Natural killer cell (primary cell): ENCODE measurements around the gene INPP5D. TPM values are rescaled to one million over a fixed set of nuclear protein-coding genes. Genes with fewer than 3 reads are reported as not detected.

Experiments
- ATAC-seq, 3 donors: fragments of 150-1000 bp in 2 of 3; fragments of 200-7000 bp in 1 of 3; cut with Tn5 transposase; 1 replicate in 1 of 3; 2 replicates in 2 of 3; pipeline ENCODE4 v1.10.0; 2021; ENCODE audit warnings: mild to moderate bottlenecking in 2 of 3, moderate library complexity in 2 of 3
- DNase-seq, 2 donors: peaks; one replicate each; pipeline versions ENCODE4 v3.0.0 to v3.0.0-alpha.2; 2013 to 2021; ENCODE audit warnings: mixed read lengths in 1 of 2
- H3K27ac ChIP-seq: one replicate; pipeline ENCODE4 v1.5.1; 2013; ENCODE audit warnings: mild to moderate bottlenecking, low read length
- H3K27me3 ChIP-seq: one replicate; pipeline ENCODE4 v1.6.1; 2013; ENCODE audit warnings: low read length; ENCODE audit not compliant: control insufficient read depth, insufficient read depth
- H3K36me3 ChIP-seq: one replicate; pipeline ENCODE4 v1.6.1; 2013; ENCODE audit warnings: low read length; ENCODE audit not compliant: control insufficient read depth, insufficient read depth
- H3K4me1 ChIP-seq: one replicate; pipeline ENCODE4 v1.6.1; 2013; ENCODE audit warnings: low read length; ENCODE audit not compliant: control insufficient read depth, insufficient read depth
- H3K4me3 ChIP-seq: one replicate; pipeline ENCODE4 v1.5.1; 2013; ENCODE audit warnings: low read length
- H3K9me3 ChIP-seq: one replicate; pipeline ENCODE4 v1.6.1; 2013; ENCODE audit warnings: low read length; ENCODE audit not compliant: control insufficient read depth, insufficient read depth
- H3K27ac Mint-ChIP-seq, 2 donors: one replicate each; pipeline ENCODE4 v1.8.0; 2022; ENCODE audit warnings: mild to moderate bottlenecking in 2 of 2, mixed read lengths in 2 of 2, moderate library complexity in 1 of 2
- H3K27me3 Mint-ChIP-seq, 2 donors: one replicate each; pipeline ENCODE4 v1.8.0; 2022; ENCODE audit warnings: low read depth in 2 of 2, mixed read lengths in 2 of 2
- H3K36me3 Mint-ChIP-seq: one replicate; pipeline ENCODE4 v1.8.0; 2022; ENCODE audit warnings: mixed read lengths
- H3K4me1 Mint-ChIP-seq, 2 donors: one replicate each; pipeline ENCODE4 v1.8.0; 2022; ENCODE audit warnings: mixed read lengths in 2 of 2
- H3K4me3 Mint-ChIP-seq: one replicate; pipeline ENCODE4 v1.8.0; 2022; ENCODE audit warnings: mild to moderate bottlenecking, moderate library complexity, mixed read lengths
- H3K9me3 Mint-ChIP-seq, 2 donors: one replicate each; pipeline ENCODE4 v1.8.0; 2022; ENCODE audit warnings: mixed read lengths in 2 of 2
- WGBS: methylation state at CpG from one replicate; pipeline ENCODE4 v1.1.7; 2013; ENCODE audit warnings: missing lambda C conversion rate; ENCODE audit not compliant: insufficient coverage; 5-methylcytosine and 5-hydroxymethylcytosine counted together
- intact Hi-C: fragments of 100-400 bp; cut with micrococcal nuclease; formaldehyde crosslinking; loops from one replicate; pipeline ENCODE4 v1.14.2; 2022
- total RNA-seq, 4 donors: library from RNA; stranded (reverse); fragments of 120-200 nt in 1 of 4; gene quantifications; one replicate each; pipeline versions ENCODE4 v1.2.3 to v1.2.4, GENCODE V29; 2013 to 2022
- TF ChIP-seq, protein P1 (sequence below): fragments of 200-600 bp; IDR thresholded peaks from one replicate; pipeline ENCODE4 v1.8.0; 2022; ENCODE audit warnings: antibody characterized with exemption

INPP5D gene
- total RNA-seq, 3 donors from 2014 or later (not counting 1 experiment from before 2014, with no cell fraction given): 385 to 498 (median 497) TPM

DNA sequence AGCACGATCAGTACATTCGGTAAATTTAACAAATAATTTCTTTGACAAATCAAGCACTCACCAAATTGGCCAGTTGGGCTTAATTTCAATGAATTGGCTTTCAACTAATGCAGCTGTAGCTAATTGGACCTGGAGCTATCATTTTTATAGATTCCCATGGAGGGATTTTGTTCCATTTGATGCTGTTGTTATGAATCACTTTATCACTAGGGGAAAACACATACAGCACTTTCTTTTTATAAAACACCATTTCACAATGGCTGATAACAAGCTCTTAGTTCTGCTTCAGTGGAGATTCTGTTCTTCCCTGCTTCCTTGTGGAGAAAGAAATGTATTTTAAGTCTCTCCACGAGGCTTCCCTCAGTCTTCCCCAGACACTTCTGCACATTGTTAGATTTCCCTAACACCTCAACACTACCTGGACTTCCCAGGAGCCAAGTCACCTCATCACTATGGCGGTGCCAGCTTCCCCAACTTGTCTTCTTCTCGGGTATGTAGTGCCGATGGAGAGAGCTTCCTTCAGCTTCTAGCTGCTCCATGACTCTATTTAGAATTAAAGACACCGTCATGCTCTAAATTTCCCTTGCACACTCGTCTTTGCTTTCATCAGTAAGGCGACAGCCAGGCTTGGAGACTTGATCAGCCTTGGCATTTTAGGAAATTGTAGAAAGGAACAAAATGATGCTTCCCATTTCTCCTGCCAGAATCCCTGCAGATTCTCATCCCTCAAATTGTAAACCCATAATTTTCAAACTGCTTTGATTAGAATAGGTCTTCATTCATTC is 72.0 kb downstream of the INPP5D start:
- peaks cover 44 to 45% of the 10 kb centered on the region in 2 donors for H3K4me1 Mint-ChIP-seq
- no peak overlapping the region for H3K4me3 Mint-ChIP-seq
- Histone ChIP-seq H3K27ac (no peak overlapping the region), H3K36me3 (peaks cover 87% of the 10 kb centered on the region), H3K4me3 (no peak overlapping the region), H3K27me3 (no peaks in the 10 kb centered on the region), H3K4me1 (peaks cover 41% of the 10 kb centered on the region), H3K9me3 (no peaks in the 10 kb centered on the region)
- no peak for DNase-seq
- intact Hi-C loops: no loop called here
- H3K9me3 Mint-ChIP-seq: no peaks in the 10 kb centered on the region
- H3K27me3 Mint-ChIP-seq: no peaks in the 10 kb centered on the region
- peak overlapping the region; percentile 84 to 86 for H3K27ac Mint-ChIP-seq
- WGBS: 95% methylated on average over 9 of the region's 9 CpGs
- no peak for ATAC-seq
- TF ChIP-seq, protein P1, sequence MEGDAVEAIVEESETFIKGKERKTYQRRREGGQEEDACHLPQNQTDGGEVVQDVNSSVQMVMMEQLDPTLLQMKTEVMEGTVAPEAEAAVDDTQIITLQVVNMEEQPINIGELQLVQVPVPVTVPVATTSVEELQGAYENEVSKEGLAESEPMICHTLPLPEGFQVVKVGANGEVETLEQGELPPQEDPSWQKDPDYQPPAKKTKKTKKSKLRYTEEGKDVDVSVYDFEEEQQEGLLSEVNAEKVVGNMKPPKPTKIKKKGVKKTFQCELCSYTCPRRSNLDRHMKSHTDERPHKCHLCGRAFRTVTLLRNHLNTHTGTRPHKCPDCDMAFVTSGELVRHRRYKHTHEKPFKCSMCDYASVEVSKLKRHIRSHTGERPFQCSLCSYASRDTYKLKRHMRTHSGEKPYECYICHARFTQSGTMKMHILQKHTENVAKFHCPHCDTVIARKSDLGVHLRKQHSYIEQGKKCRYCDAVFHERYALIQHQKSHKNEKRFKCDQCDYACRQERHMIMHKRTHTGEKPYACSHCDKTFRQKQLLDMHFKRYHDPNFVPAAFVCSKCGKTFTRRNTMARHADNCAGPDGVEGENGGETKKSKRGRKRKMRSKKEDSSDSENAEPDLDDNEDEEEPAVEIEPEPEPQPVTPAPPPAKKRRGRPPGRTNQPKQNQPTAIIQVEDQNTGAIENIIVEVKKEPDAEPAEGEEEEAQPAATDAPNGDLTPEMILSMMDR: no peak
- peaks cover 36% of the 10 kb centered on the region for H3K36me3 Mint-ChIP-seq

- ATAC-seq (no peak), DNase-seq (no peak)
- H3K27me3 ChIP-seq: no peaks in the 10 kb centered on the region
- WGBS: 38% methylated on average over 1 of the region's 1 CpG
- H3K4me1 Mint-ChIP-seq: peaks cover 43 to 44% of the 10 kb centered on the region in 2 donors
- H3K27ac Mint-ChIP-seq: peak overlapping the region; percentile 84 to 86
- no peak overlapping the region for H3K27ac ChIP-seq
- H3K36me3 Mint-ChIP-seq: peaks cover 36% of the 10 kb centered on the region
- H3K9me3 Mint-ChIP-seq: no peaks in the 10 kb centered on the region
- no peaks in the 10 kb centered on the region for H3K9me3 ChIP-seq
- peaks cover 78% of the 10 kb centered on the region for H3K36me3 ChIP-seq
- intact Hi-C loops: no loop called here
- H3K4me3 ChIP-seq: no peak overlapping the region
- peak overlapping the region; percentile 35 for H3K4me3 Mint-ChIP-seq
- TF ChIP-seq, protein P1: no peak
- no peaks in the 10 kb centered on the region for H3K27me3 Mint-ChIP-seq
- peaks cover 41% of the 10 kb centered on the region for H3K4me1 ChIP-seq
Measured at GRCh38 chr2:233133239-233133638, 73.1 kb downstream of the INPP5D start.

- no peaks in the 10 kb centered on the region for H3K9me3 ChIP-seq
- Mint-ChIP-seq H3K27ac (peak overlapping the region in 1 of 2 donors; percentile 86), H3K36me3 (peaks cover 36% of the 10 kb centered on the region), H3K27me3 (no peaks in the 10 kb centered on the region), H3K9me3 (no peaks in the 10 kb centered on the region), H3K4me1 (peaks cover 39 to 43% of the 10 kb centered on the region in 2 donors), H3K4me3 (no peak overlapping the region)
- peaks cover 75% of the 10 kb centered on the region for H3K36me3 ChIP-seq
- no peak for ATAC-seq
- H3K4me3 ChIP-seq: no peak overlapping the region
- H3K4me1 ChIP-seq: peaks cover 24% of the 10 kb centered on the region
- TF ChIP-seq, protein P1: no peak
- no peak for DNase-seq
- H3K27me3 ChIP-seq: no peaks in the 10 kb centered on the region
- H3K27ac ChIP-seq: no peak overlapping the region
- WGBS: no CpG with 5 or more reads among the region's 1 CpG
- intact Hi-C loops: no loop called here
Measured at GRCh38 chr2:233135421-233135820, 75.3 kb downstream of the INPP5D start.
